ENCODE data around the gene ITSN2. TPM values are rescaled to one million over a fixed set of nuclear protein-coding genes. Genes with fewer than 3 reads are reported as not detected.
A peak's percentile ranks its signal among the peaks of the same experiment; 100 is the strongest.

The ITSN2 gene
- total RNA-seq, 2 experiments from 2014 or later = 60.4 to 61.0 TPM

DNA sequence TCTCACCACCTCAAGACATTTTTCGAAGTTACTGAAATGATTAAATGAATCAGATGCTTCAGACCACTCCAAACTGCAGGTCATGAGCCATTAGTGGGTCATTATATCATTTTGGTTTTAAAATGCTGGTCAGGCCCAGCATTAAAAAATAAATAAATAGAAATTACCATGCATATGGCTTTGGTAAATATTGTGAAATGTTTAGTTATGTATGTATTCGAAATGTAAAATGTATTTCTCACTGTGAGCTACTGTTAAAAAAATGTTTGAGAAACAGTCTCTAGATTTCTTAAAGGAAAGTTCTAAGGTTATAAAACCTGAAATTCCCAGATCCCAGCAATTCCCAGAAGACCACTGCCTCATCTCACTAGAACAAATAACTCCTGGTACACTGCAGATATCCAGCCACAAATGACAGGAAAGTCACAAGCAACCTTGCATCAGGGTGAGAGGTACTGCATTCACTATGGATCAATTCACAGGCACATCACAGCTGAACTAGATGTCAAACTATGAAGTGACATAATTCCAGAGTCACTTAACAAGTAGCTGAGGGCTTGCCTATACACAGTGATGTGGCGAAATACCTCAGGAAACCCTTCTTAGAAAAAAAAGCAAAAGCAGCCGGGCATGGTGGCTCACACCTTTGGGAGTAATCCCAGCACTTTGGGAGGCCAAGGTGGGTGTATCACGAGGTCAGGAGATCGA is 138.8 kb downstream of the ITSN2 start:
- intact Hi-C loops (cut with micrococcal nuclease) = no loop called here
- H3K9me3 Mint-ChIP-seq = no peaks in the 10 kb centered on the region
- POLR2A ChIA-PET = no interaction called here
- no peak overlapping the region for H3K4me3 Mint-ChIP-seq
- H3K36me3 Mint-ChIP-seq = peaks cover 5% of the 10 kb centered on the region
- no peaks in the 10 kb centered on the region for H3K27me3 Mint-ChIP-seq
- no peak overlapping the region for H3K27ac Mint-ChIP-seq
- H3K4me1 Mint-ChIP-seq (ENCODE audit: low read depth) = no peaks in the 10 kb centered on the region
- CTCF ChIA-PET = interaction anchor here (0.9 to 1.3 kb wide), 2 partner anchors 11 to 189 kb away, joined by 3 read pairs; no protein-coding TSS in a partner anchor
- DNase-seq = no peak

DNA sequence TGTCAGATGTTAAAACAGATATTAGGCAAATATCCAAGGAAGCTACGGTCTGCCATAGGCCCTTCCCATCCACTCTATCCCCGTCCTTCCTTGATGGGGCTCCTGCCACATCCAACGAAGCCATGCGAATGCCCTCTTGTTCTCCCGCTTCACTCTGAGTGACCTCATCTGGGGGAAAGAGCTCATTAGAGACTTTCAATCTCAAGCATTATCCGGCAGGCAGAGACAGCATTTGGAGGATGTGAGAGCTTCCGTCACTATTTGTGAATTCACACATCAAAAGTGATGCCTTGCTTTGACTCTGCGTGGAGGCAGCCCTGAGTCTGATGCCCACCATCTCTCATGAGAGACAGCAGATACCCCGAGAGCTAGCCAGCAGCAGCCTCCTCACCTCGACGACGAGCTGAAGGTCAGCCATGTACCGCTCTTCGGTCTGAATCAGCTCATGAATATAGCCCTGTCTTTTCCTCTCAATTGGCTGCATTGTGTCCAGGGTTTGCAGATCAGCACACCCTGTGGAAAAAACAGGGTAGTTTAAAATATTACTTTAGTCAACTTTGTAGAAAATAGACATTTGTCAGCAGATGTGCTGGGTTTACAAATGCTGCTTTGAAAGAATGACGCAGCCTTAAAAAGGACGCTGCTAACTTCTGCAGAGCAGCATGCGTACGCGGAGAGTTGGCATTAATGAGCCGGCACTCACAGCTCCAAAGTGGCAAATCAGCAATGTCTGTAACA is 139.6 kb downstream of the ITSN2 start:
- intact Hi-C loops (cut with micrococcal nuclease) = no loop called here
- ChIA-PET CTCF (interaction anchor here (0.9 to 1.3 kb wide), 2 partner anchors 11 to 190 kb away, joined by 3 read pairs; no protein-coding TSS in a partner anchor), POLR2A (no interaction called here)
- Mint-ChIP-seq H3K4me3 (no peak overlapping the region), H3K36me3 (peaks cover 12% of the 10 kb centered on the region), H3K27me3 (no peaks in the 10 kb centered on the region), H3K9me3 (no peaks in the 10 kb centered on the region), H3K4me1 (ENCODE audit: low read depth) (peaks cover 4% of the 10 kb centered on the region), H3K27ac (no peak overlapping the region)
- DNase-seq = no peak

DNA sequence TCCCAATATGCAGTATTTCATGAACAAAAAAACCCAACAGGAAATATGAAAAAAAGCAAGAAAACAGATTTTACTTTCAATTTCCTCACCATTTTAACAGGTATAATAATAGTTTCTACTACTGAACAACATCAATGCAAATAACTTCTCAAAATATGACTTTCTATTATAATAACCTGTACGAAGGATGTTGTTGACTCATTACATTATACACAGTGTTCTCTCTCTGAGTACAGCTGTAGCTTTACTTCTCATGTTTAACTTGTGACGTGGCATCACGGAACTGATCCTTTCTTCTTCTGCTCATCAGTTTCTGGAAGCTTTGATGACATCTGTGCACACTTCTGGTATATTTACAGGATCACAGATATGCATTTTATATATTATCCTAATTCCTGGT is 145.5 kb downstream of the ITSN2 start:
- no peak overlapping the region for H3K4me3 Mint-ChIP-seq
- peak; percentile 23 for DNase-seq
- no peaks in the 10 kb centered on the region for H3K27me3 Mint-ChIP-seq
- POLR2A ChIA-PET = interaction anchor here (1.2 kb wide), 1 partner anchor 145 kb away, joined by 5 read pairs; the partner anchor contains the start of gene ITSN2
- H3K36me3 Mint-ChIP-seq = peaks cover 34% of the 10 kb centered on the region
- CTCF ChIA-PET = no interaction called here
- H3K27ac Mint-ChIP-seq = no peak overlapping the region
- intact Hi-C loops (cut with micrococcal nuclease) = no loop called here
- H3K4me1 Mint-ChIP-seq (ENCODE audit: low read depth) = peaks cover 13% of the 10 kb centered on the region
- no peaks in the 10 kb centered on the region for H3K9me3 Mint-ChIP-seq

DNA sequence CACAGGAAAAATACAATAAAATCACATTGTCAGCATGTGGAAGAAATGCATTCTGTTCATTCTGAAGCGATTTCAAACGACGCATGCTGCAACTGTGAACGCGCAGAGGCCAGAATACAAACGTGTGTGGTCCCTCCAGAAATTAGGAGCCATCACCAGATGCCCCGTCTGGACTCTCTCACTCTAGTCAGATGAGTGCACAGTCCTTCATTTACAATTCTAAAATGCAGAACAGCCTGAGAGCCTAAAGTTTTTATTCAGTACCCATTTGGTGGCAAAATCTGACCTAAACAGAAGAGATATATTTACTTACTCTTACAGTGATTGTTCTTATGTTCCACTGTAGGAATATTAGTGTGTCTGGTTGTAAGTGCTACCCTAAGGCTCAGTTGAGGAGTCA is 148.9 kb downstream of the ITSN2 start:
- POLR2A ChIA-PET = no interaction called here
- no peak overlapping the region for H3K27ac Mint-ChIP-seq
- H3K4me3 Mint-ChIP-seq = no peak overlapping the region
- no peaks in the 10 kb centered on the region for H3K27me3 Mint-ChIP-seq
- CTCF ChIA-PET = no interaction called here
- peaks cover 13% of the 10 kb centered on the region for H3K4me1 Mint-ChIP-seq (ENCODE audit: low read depth)
- H3K36me3 Mint-ChIP-seq = peaks cover 47% of the 10 kb centered on the region
- no peak for DNase-seq
- intact Hi-C loops (cut with micrococcal nuclease) = no loop called here
- H3K9me3 Mint-ChIP-seq = no peaks in the 10 kb centered on the region

DNA sequence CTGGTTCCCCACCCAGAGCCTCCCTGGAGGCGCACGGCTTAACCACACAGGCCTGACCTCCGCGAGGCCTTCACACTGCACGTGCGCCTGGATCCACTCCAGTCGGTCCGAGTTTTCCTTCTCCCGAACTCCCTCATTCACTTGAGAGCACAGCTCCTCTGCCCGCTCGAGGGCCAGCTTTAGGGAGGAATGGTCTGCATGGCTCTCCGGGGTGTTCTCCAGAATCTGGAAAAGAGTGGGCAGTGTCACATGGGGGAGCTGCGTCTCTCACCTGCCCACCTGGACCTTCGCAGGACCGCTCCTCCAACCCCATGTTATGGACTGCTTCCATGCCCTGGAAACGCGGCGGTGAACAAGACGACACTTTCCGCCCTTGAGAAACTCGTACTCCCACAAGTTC is 149.6 kb downstream of the ITSN2 start:
- H3K9me3 Mint-ChIP-seq = no peaks in the 10 kb centered on the region
- peaks cover 43% of the 10 kb centered on the region for H3K36me3 Mint-ChIP-seq
- no peak for DNase-seq
- no peak overlapping the region for H3K27ac Mint-ChIP-seq
- POLR2A ChIA-PET = no interaction called here
- no peaks in the 10 kb centered on the region for H3K27me3 Mint-ChIP-seq
- H3K4me3 Mint-ChIP-seq = no peak overlapping the region
- CTCF ChIA-PET = no interaction called here
- intact Hi-C loops (cut with micrococcal nuclease) = no loop called here
- H3K4me1 Mint-ChIP-seq (ENCODE audit: low read depth) = peaks cover 9% of the 10 kb centered on the region

DNA sequence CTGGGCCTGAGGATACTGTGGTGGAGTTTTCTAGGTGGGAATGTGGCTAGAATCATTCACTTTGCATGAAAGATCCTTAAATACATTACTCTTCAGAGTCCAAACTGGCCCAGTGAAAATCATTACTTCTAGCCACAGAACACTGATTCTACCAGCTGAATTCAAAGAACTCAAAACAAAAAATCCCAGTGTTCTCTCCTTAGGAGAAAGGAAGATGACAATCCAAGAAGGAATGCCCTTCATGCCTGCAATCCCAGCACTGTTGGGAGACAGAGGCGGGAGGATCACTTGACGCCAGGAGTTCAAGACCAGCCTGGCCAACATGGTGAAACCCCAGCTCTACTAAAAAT is 150.3 kb downstream of the ITSN2 start:
- CTCF ChIA-PET = no interaction called here
- DNase-seq = no peak
- H3K4me1 Mint-ChIP-seq (ENCODE audit: low read depth) = peaks cover 4% of the 10 kb centered on the region
- no peaks in the 10 kb centered on the region for H3K27me3 Mint-ChIP-seq
- H3K9me3 Mint-ChIP-seq = no peaks in the 10 kb centered on the region
- H3K27ac Mint-ChIP-seq = no peak overlapping the region
- peaks cover 44% of the 10 kb centered on the region for H3K36me3 Mint-ChIP-seq
- intact Hi-C loops (cut with micrococcal nuclease) = no loop called here
- no peak overlapping the region for H3K4me3 Mint-ChIP-seq
- POLR2A ChIA-PET = no interaction called here

DNA sequence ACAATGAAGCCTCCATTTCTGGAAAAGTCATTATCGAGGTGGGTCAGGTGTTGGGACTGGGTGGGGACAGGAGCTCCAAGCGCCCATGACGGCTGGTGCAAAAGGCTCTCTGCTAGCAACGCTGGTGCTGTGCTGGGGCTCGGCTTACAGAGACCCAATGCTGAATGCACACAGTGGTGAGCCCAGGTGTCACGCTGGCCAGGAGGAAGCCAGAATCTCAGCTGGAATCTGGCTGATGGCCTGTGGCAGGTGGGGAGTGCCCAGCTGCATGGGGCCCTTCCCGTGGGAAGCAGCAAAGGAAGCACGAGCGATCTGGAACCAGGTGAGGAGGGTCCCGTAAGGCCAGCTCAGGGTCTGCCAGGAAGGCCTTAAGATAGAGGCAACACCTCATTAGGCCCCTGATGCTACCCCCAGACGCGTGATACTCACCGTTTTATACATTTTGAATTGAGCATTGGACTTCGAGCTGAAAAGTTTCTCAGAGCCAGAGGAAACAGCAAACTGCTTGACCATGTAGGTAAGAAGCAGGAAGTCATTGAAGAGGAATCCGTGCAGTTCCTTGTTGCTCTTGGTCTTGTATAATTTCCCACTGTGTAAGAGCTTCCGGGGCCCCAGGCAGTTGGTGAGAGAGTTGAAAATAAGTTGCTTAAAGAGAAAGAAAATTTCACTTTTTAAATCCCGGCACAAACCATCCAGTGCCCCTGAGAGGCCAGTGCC is 150.8 kb downstream of the ITSN2 start:
- ChIA-PET CTCF (no interaction called here), POLR2A (no interaction called here)
- H3K36me3 Mint-ChIP-seq = peaks cover 48% of the 10 kb centered on the region
- intact Hi-C loops (cut with micrococcal nuclease) = no loop called here
- no peak overlapping the region for H3K4me3 Mint-ChIP-seq
- no peaks in the 10 kb centered on the region for H3K27me3 Mint-ChIP-seq
- no peaks in the 10 kb centered on the region for H3K4me1 Mint-ChIP-seq (ENCODE audit: low read depth)
- no peaks in the 10 kb centered on the region for H3K9me3 Mint-ChIP-seq
- DNase-seq = no peak
- no peak overlapping the region for H3K27ac Mint-ChIP-seq

DNA sequence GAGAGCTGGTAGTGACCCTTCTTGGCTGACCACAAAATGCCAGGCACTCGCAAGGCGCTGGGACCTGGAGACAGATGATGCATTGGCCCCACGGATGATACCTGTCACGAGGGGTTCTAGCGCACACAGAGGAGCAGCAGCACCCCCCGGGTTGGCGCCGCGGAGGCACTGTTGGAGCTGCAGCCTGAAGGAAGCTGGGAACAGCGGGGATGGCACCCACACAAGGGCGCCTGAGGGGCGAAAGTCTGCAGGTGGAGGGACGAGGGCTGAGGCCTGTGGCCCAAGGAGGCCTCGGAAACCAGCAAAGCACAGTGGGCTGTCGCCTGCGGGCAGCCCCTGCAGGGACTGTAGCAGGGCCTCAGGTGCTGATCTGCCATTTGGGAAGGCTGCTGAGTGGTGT is 151.8 kb downstream of the ITSN2 start:
- H3K4me3 Mint-ChIP-seq = no peak overlapping the region
- POLR2A ChIA-PET = no interaction called here
- CTCF ChIA-PET = interaction anchor here (1.2 kb wide), 1 partner anchor 45 kb away, joined by 3 read pairs; no protein-coding TSS in a partner anchor
- H3K4me1 Mint-ChIP-seq (ENCODE audit: low read depth) = no peaks in the 10 kb centered on the region
- intact Hi-C loops (cut with micrococcal nuclease) = no loop called here
- peaks cover 59% of the 10 kb centered on the region for H3K36me3 Mint-ChIP-seq
- no peak for DNase-seq
- H3K9me3 Mint-ChIP-seq = no peaks in the 10 kb centered on the region
- no peaks in the 10 kb centered on the region for H3K27me3 Mint-ChIP-seq
- H3K27ac Mint-ChIP-seq = no peak overlapping the region

DNA sequence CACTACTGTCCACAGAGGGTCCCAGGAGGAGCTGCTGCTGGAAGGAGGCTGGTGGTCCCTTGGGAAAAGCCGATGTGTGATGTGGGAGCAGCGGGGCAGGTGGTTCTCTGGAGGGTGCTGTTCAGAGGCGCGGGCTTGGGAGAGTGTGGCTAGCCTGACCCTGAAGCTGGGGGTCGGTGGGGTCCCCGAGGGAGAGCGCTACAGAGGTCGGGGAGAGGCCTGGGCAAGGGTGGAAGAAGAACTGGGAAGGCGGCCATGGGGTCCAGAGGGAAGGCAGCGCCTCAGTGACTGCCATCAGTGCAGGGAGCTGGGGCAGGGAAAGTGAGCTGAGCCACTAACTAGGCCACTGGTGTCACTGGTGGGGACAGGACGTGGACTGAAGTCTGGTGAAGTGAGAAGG is 153.0 kb downstream of the ITSN2 start:
- Mint-ChIP-seq H3K4me3 (no peak overlapping the region), H3K9me3 (no peaks in the 10 kb centered on the region), H3K27ac (no peak overlapping the region), H3K4me1 (ENCODE audit: low read depth) (no peaks in the 10 kb centered on the region), H3K36me3 (peaks cover 57% of the 10 kb centered on the region), H3K27me3 (no peaks in the 10 kb centered on the region)
- ChIA-PET POLR2A (no interaction called here), CTCF (interaction anchor here (1.2 kb wide), 1 partner anchor 44 kb away, joined by 3 read pairs; no protein-coding TSS in a partner anchor)
- intact Hi-C loops (cut with micrococcal nuclease) = no loop called here
- DNase-seq = no peak

DNA sequence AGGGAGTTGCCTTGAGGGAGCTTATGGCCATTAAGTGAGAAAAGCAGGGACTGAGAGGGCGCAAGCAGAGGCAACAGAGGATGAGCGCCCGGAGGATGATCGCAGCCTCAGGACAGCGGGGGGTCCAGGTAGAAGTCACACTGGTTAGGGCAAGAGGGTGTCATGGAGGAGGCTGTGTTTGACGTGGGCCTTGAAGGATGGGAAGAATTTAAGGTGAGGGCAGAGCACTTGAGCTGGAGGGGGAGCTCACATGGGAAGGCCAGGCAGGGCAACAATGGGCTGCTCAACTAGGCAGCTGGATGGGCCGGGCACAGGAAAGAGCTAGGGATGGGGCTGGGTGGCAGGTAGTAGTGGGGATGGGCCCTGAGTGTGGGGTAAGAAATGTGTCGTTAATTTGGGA is 153.6 kb downstream of the ITSN2 start:
- POLR2A ChIA-PET = no interaction called here
- Mint-ChIP-seq H3K36me3 (peaks cover 54% of the 10 kb centered on the region), H3K4me3 (no peak overlapping the region), H3K27me3 (no peaks in the 10 kb centered on the region), H3K9me3 (no peaks in the 10 kb centered on the region), H3K27ac (no peak overlapping the region), H3K4me1 (ENCODE audit: low read depth) (no peaks in the 10 kb centered on the region)
- CTCF ChIA-PET = no interaction called here
- DNase-seq = no peak
- intact Hi-C loops (cut with micrococcal nuclease) = no loop called here

DNA sequence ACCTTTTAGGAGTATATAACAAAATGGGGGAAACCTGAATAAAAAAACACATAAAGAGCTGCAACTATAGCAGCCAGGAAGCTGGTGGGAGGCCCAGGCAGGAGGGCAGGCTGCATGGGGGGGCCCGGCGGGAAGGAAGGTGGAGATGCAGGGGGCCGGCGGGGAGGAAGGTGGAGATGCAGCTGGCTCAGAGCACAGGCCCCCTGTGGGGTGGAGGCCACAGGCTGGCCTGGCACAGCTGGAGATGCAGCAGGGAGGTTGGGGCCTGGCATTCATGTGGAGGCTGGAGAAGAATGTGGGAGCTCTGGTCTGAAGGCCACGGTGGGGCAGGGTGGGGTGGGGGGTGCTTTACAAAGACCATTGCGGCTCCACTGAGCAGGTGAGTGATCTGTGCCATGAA is 154.1 kb downstream of the ITSN2 start:
- Mint-ChIP-seq H3K9me3 (no peaks in the 10 kb centered on the region), H3K4me1 (ENCODE audit: low read depth) (no peaks in the 10 kb centered on the region), H3K27me3 (no peaks in the 10 kb centered on the region), H3K27ac (no peak overlapping the region), H3K4me3 (no peak overlapping the region), H3K36me3 (peaks cover 55% of the 10 kb centered on the region)
- intact Hi-C loops (cut with micrococcal nuclease) = no loop called here
- ChIA-PET CTCF (no interaction called here), POLR2A (no interaction called here)
- DNase-seq = no peak

DNA sequence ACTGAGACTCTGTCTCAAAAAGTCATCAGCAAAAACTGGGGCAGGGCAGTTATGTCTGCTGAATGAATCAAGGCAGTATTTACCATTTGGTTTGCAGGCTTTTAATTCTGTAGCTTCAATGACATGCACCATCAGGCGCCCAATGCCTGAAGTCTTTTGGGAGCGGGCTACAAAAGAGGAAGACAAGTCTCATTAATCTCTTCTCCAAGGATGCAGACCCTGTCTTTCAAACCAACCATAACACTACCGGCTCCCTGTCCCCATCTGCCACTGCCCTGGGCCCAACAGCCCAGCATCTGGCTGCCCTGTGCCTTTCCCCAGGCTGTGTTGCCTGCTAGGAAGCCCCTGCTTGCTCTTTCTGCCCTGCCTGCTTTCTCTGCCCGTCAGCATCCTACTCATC is 155.2 kb downstream of the ITSN2 start:
- peaks cover 56% of the 10 kb centered on the region for H3K36me3 Mint-ChIP-seq

More for the DNA sequence above, 155.2 kb downstream of the ITSN2 start:
- H3K27ac Mint-ChIP-seq = no peak overlapping the region
- no peaks in the 10 kb centered on the region for H3K27me3 Mint-ChIP-seq
- no peaks in the 10 kb centered on the region for H3K4me1 Mint-ChIP-seq (ENCODE audit: low read depth)
- no peak overlapping the region for H3K4me3 Mint-ChIP-seq
- ChIA-PET CTCF (no interaction called here), POLR2A (no interaction called here)
- no peaks in the 10 kb centered on the region for H3K9me3 Mint-ChIP-seq
- intact Hi-C loops (cut with micrococcal nuclease) = no loop called here
- no peak for DNase-seq
